Neuronal stem cell (in vitro differentiated cells): Measurements from ENCODE around the gene SH3TC2.

Experiments used
- DNase-seq: peaks from one replicate; pipeline ENCODE4 v3.0.0-alpha.2; 2013; ENCODE audit warnings: low spot score
- H2AFZ ChIP-seq: one replicate; pipeline ENCODE4 v1.6.1; 2013; ENCODE audit warnings: mild to moderate bottlenecking, low read length, inconsistent platforms
- H2AK5ac ChIP-seq: 2 replicates; pipeline ENCODE4 v1.6.1; 2013; ENCODE audit warnings: low read depth, mild to moderate bottlenecking, inconsistent platforms, low read length, moderate library complexity, mixed read lengths
- H2BK120ac ChIP-seq: 2 replicates; pipeline ENCODE4 v1.6.1; 2013; ENCODE audit warnings: low read depth, mild to moderate bottlenecking, inconsistent platforms, low read length, moderate library complexity, mixed read lengths
- H2BK12ac ChIP-seq: one replicate; pipeline ENCODE4 v1.6.1; 2013; ENCODE audit warnings: low read length, inconsistent platforms
- H2BK15ac ChIP-seq: 2 replicates; pipeline ENCODE4 v1.6.1; 2013; ENCODE audit warnings: mild to moderate bottlenecking, low read length, inconsistent platforms, mixed read lengths
- H2BK5ac ChIP-seq: one replicate; pipeline ENCODE4 v1.6.1; 2013; ENCODE audit warnings: inconsistent platforms, mild to moderate bottlenecking, low read length, moderate library complexity
- H3K14ac ChIP-seq: one replicate; pipeline ENCODE4 v1.6.1; 2013; ENCODE audit warnings: low read length, inconsistent platforms
- H3K18ac ChIP-seq: 2 replicates; pipeline ENCODE4 v1.6.1; 2013; ENCODE audit warnings: low read length, inconsistent platforms
- H3K23ac ChIP-seq: 2 replicates; pipeline ENCODE4 v1.6.1; 2013; ENCODE audit warnings: low read depth, mild to moderate bottlenecking, mixed read lengths, low read length, inconsistent platforms; ENCODE audit not compliant: poor library complexity
- H3K27ac ChIP-seq: replicated peaks from 3 replicates; pipeline ENCODE4 v1.5.1; 2013; ENCODE audit warnings: low read length, inconsistent platforms
- H3K27me3 ChIP-seq, 3 experiments: 2 replicates each; pipeline ENCODE4 v1.6.1; 2013; ENCODE audit warnings: low read length in 3 of 3, mild to moderate bottlenecking in 2 of 3, inconsistent platforms in 1 of 3, low read depth in 1 of 3, mixed read lengths in 1 of 3, moderate library complexity in 1 of 3; ENCODE audit not compliant: control insufficient read depth in 3 of 3, insufficient read depth in 3 of 3
- H3K36me3 ChIP-seq, 2 donors: replicated peaks in 1 of 2; 2 replicates each; pipeline ENCODE4 v1.6.1; 2013; ENCODE audit warnings: low read length in 2 of 2; ENCODE audit not compliant: control insufficient read depth in 2 of 2, insufficient read depth in 2 of 2
- H3K4ac ChIP-seq: 2 replicates; pipeline ENCODE4 v1.6.1; 2013; ENCODE audit warnings: inconsistent platforms, mild to moderate bottlenecking, low read length, moderate library complexity
- H3K4me1 ChIP-seq, 2 donors: 1 replicate in 1 of 2; 2 replicates in 1 of 2; pipeline ENCODE4 v1.6.1; 2013; ENCODE audit warnings: low read length in 2 of 2, low read depth in 1 of 2; ENCODE audit not compliant: control insufficient read depth in 2 of 2, insufficient read depth in 1 of 2
- H3K4me2 ChIP-seq: one replicate; pipeline ENCODE4 v1.6.1; 2013; ENCODE audit warnings: mild to moderate bottlenecking, low read length, inconsistent platforms; ENCODE audit not compliant: insufficient read depth, poor library complexity, severe bottlenecking
- H3K4me3 ChIP-seq, 2 donors: 2 replicates each; pipeline ENCODE4 v1.5.1; 2013; ENCODE audit warnings: low read length in 2 of 2, mild to moderate bottlenecking in 2 of 2, inconsistent platforms in 1 of 2, moderate library complexity in 1 of 2
- H3K79me1 ChIP-seq: one replicate; pipeline ENCODE4 v1.6.1; 2013; ENCODE audit warnings: low read depth, mild to moderate bottlenecking, inconsistent platforms, low read length, moderate library complexity
- H3K9ac ChIP-seq: one replicate; pipeline ENCODE4 v1.6.1; 2013; ENCODE audit warnings: mild to moderate bottlenecking, low read depth, low read length, inconsistent platforms; ENCODE audit not compliant: poor library complexity
- H3K9me3 ChIP-seq, 2 donors: replicated peaks in 1 of 2; 2 replicates each; pipeline versions ENCODE3 to v1.6.1; 2013; ENCODE audit warnings: low read length in 2 of 2, mild to moderate bottlenecking in 2 of 2, inconsistent platforms in 1 of 2, low read depth in 1 of 2, mixed read lengths in 1 of 2, moderate library complexity in 1 of 2; ENCODE audit not compliant: control insufficient read depth in 2 of 2, insufficient read depth in 1 of 2
- H4K8ac ChIP-seq: one replicate; pipeline ENCODE4 v1.6.1; 2013; ENCODE audit warnings: low read depth, mild to moderate bottlenecking, inconsistent platforms, low read length, moderate library complexity
- H4K91ac ChIP-seq: one replicate; pipeline ENCODE4 v1.6.1; 2013; ENCODE audit warnings: low read length, low read depth, mild to moderate bottlenecking, inconsistent platforms; ENCODE audit not compliant: poor library complexity
- WGBS, 2 donors: extraction: QIAGEN DNeasy Blood & Tissue Kit; methylation state at CpG; one replicate each; pipeline ENCODE4 v1.1.7; 2013; ENCODE audit warnings: missing lambda C conversion rate in 2 of 2, mixed read lengths in 1 of 2; ENCODE audit not compliant: insufficient read length in 2 of 2, insufficient replicate concordance in 1 of 2; ENCODE audit errors: extremely low coverage in 2 of 2; 5-methylcytosine and 5-hydroxymethylcytosine counted together

Gene SH3TC2

GRCh38 chr5:148999741-149000140 lies 63.1 kb downstream of the SH3TC2 start:
- no peak overlapping the region for H3K4me3 ChIP-seq
- H3K4me2 ChIP-seq, result no peak overlapping the region
- no peak overlapping the region for H2BK5ac ChIP-seq
- no peaks in the 10 kb centered on the region for H3K36me3 ChIP-seq
- no peak overlapping the region for H2BK120ac ChIP-seq
- H3K79me1 ChIP-seq, result no peaks in the 10 kb centered on the region
- H3K9me3 ChIP-seq, result no peaks in the 10 kb centered on the region
- no peak overlapping the region for H2BK15ac ChIP-seq
- peaks cover 6 to 8% of the 10 kb centered on the region in 2 donors for H3K4me1 ChIP-seq
- H3K9ac ChIP-seq, result no peak overlapping the region
- WGBS, 2 donors, result no CpG with 5 or more reads among the region's 3 CpGs
- peak overlapping the region; percentile 26 for H4K91ac ChIP-seq
- H3K14ac ChIP-seq, result no peak overlapping the region
- H2AFZ ChIP-seq, result no peak overlapping the region
- H2BK12ac ChIP-seq, result no peak overlapping the region
- H3K18ac ChIP-seq, result no peak overlapping the region
- no peaks in the 10 kb centered on the region for H3K27me3 ChIP-seq
- H3K23ac ChIP-seq, result no peak overlapping the region
- no peak for DNase-seq
- H4K8ac ChIP-seq, result no peak overlapping the region
- H3K4ac ChIP-seq, result no peak overlapping the region
- no peak overlapping the region for H3K27ac ChIP-seq
- H2AK5ac ChIP-seq, result no peak overlapping the region

DNA sequence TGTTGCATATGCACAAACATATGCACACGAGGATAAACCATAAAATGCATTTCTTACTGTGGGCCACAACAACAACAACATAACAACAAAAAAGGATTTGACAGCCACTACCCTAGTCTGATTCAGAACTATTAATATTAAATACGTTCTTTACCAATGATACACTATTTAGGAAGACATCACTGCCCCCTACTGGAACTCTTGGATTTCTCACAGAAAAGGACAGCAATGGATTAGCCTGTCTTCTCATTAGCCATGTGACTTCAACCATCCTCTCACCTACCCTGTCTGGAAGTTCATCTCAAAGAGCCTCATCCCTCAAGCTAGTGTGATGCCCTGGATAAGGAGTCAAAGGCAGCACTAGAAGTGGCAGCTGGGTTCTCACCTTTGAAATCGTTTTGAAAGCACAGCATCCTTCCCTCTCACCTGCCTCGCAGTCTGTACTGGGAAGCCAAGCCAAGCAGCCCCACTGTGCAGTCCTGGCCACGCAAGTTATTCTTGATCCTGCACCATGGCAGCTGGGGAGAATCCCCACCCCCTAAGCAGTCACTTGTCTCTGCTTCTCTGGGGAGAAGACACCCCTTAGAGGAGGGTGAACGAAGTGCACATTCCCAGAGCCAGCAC lies 64.6 kb downstream of the SH3TC2 start:
- no peak overlapping the region for H3K4ac ChIP-seq
- no peak overlapping the region for H3K4me3 ChIP-seq
- no peak overlapping the region for H3K27ac ChIP-seq
- no peak overlapping the region for H3K14ac ChIP-seq
- H3K4me2 ChIP-seq, result no peak overlapping the region
- H3K79me1 ChIP-seq, result no peaks in the 10 kb centered on the region
- no peak overlapping the region for H2BK12ac ChIP-seq
- no peaks in the 10 kb centered on the region for H3K36me3 ChIP-seq
- no peak overlapping the region for H2AFZ ChIP-seq
- H2BK120ac ChIP-seq, result no peak overlapping the region
- no peak overlapping the region for H2BK5ac ChIP-seq
- H2AK5ac ChIP-seq, result no peak overlapping the region
- no CpG with 5 or more reads among the region's 6 CpGs for WGBS, 2 donors
- peaks cover 6 to 8% of the 10 kb centered on the region in 2 donors for H3K4me1 ChIP-seq
- no peaks in the 10 kb centered on the region for H3K27me3 ChIP-seq
- no peak overlapping the region for H2BK15ac ChIP-seq
- H3K18ac ChIP-seq, result peak overlapping the region; percentile 44
- H4K91ac ChIP-seq, result no peak overlapping the region
- H4K8ac ChIP-seq, result no peak overlapping the region
- no peaks in the 10 kb centered on the region for H3K9me3 ChIP-seq
- no peak overlapping the region for H3K9ac ChIP-seq
- H3K23ac ChIP-seq, result no peak overlapping the region
- DNase-seq, result peak; percentile 20

DNA sequence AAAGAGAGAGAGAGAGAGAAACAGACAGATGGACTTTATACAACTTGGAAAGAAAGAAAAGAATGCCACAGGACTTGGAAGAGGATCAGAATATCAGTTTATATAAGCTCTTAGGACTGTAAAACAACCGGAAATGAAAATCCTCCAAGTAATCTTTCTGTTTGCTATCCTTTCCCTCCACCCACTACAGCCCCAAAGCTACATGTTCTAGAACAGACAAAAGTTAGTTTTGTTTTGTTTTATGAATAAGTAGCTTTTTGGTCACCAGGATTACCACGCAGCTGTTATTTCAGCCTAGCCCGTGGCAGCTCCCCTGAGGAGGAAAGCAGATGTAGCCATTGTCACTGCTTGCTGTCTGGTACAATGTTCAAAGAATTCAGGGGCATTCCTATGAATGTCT lies 66.6 kb downstream of the SH3TC2 start:
- Histone ChIP-seq H2BK5ac (no peak overlapping the region), H2BK12ac (no peak overlapping the region), H3K27me3 (no peaks in the 10 kb centered on the region), H2AFZ (no peak overlapping the region), H3K9ac (no peak overlapping the region), H4K8ac (no peak overlapping the region), H3K4me3 (no peak overlapping the region), H3K9me3 (no peaks in the 10 kb centered on the region), H4K91ac (no peak overlapping the region), H2AK5ac (no peak overlapping the region), H3K4me2 (no peak overlapping the region), H3K27ac (no peak overlapping the region), H3K36me3 (no peaks in the 10 kb centered on the region), H3K4me1 (peaks cover 0 to 2% of the 10 kb centered on the region in 2 donors), H3K14ac (no peak overlapping the region), H2BK120ac (no peak overlapping the region), H3K4ac (no peak overlapping the region), H3K23ac (no peak overlapping the region), H2BK15ac (no peak overlapping the region), H3K79me1 (no peaks in the 10 kb centered on the region), H3K18ac (no peak overlapping the region)
- DNase-seq, result no peak
- no CpG with 5 or more reads among the region's 3 CpGs for WGBS, 2 donors

- no peak overlapping the region for H3K23ac ChIP-seq
- H2BK12ac ChIP-seq, result no peak overlapping the region
- H3K18ac ChIP-seq, result no peak overlapping the region
- no peak overlapping the region for H2BK15ac ChIP-seq
- H3K4ac ChIP-seq, result no peak overlapping the region
- H3K14ac ChIP-seq, result no peak overlapping the region
- no peak overlapping the region for H3K4me2 ChIP-seq
- H2BK5ac ChIP-seq, result no peak overlapping the region
- H3K79me1 ChIP-seq, result no peaks in the 10 kb centered on the region
- H3K9me3 ChIP-seq, result no peaks in the 10 kb centered on the region
- no peak overlapping the region for H2AK5ac ChIP-seq
- DNase-seq, result no peak
- H3K4me1 ChIP-seq, result peaks cover 0 to 2% of the 10 kb centered on the region in 2 donors
- H3K27me3 ChIP-seq, result no peaks in the 10 kb centered on the region
- no peak overlapping the region for H3K4me3 ChIP-seq
- H3K27ac ChIP-seq, result no peak overlapping the region
- H3K36me3 ChIP-seq, result no peaks in the 10 kb centered on the region
- no peak overlapping the region for H4K91ac ChIP-seq
- H2AFZ ChIP-seq, result no peak overlapping the region
- H2BK120ac ChIP-seq, result no peak overlapping the region
- no peak overlapping the region for H4K8ac ChIP-seq
- H3K9ac ChIP-seq, result no peak overlapping the region
- no CpG with 5 or more reads among the region's 2 CpGs for WGBS, 2 donors
Observed at GRCh38 chr5:148995791-148996190, 67.1 kb downstream of the SH3TC2 start.
